Measurements from ENCODE around the gene PARD6A.

PARD6A gene

DNA sequence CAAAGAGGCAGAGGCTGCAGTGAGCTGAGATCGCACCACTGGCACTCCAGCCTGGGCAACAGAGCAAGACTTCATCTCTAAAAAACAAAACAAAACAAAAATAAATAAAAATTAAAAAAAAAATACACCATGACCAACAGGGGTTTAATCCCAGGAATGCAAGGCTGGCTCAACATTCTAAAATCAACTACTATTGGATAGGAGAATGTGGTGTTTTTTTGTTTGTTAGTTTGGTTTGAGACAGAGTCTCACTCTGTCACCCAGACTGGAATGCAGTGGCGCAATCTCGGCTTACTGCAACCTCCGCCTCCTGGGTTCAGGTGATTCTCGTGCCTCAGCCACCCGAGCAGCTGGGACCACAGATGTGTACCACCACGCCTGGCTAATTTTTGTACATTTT is 38.5 kb downstream of the PARD6A start (continued):
- TF ChIP-seq ZNF565 (CRISPR knock-in tag; conservative IDR thresholded peaks at IDR 0.05; ENCODE audit: low read depth), result no peak
- no peak for TF ChIP-seq ZFP30 (CRISPR knock-in tag; IDR thresholded peaks at IDR 0.05)
- no peak for TF ChIP-seq TCF4 (CRISPR knock-in tag; IDR thresholded peaks at IDR 0.05; ENCODE audit: borderline replicate concordance)

- TF ChIP-seq ZNF70 (CRISPR knock-in tag; IDR thresholded peaks at IDR 0.05) (no peak), SNAI2 (CRISPR knock-in tag; IDR thresholded peaks at IDR 0.05) (no peak), OSR1 (CRISPR knock-in tag; IDR thresholded peaks at IDR 0.05) (no peak), ZFP3 (CRISPR knock-in tag; IDR thresholded peaks at IDR 0.05) (no peak), ARNTL (CRISPR knock-in tag; IDR thresholded peaks at IDR 0.05; ENCODE audit: borderline replicate concordance, low read depth) (no peak), ZNF565 (CRISPR knock-in tag; conservative IDR thresholded peaks at IDR 0.05; ENCODE audit: low read depth) (no peak), ESRRG (CRISPR knock-in tag; IDR thresholded peaks at IDR 0.05) (no peak), CSDC2 (CRISPR knock-in tag; IDR thresholded peaks at IDR 0.05) (no peak), PATZ1 (CRISPR knock-in tag; IDR thresholded peaks at IDR 0.05; ENCODE audit: borderline replicate concordance) (no peak), POU6F1 (CRISPR knock-in tag; IDR thresholded peaks at IDR 0.05; ENCODE audit: borderline replicate concordance, low read depth) (no peak)
- TF ChIP-seq, protein P1, sequence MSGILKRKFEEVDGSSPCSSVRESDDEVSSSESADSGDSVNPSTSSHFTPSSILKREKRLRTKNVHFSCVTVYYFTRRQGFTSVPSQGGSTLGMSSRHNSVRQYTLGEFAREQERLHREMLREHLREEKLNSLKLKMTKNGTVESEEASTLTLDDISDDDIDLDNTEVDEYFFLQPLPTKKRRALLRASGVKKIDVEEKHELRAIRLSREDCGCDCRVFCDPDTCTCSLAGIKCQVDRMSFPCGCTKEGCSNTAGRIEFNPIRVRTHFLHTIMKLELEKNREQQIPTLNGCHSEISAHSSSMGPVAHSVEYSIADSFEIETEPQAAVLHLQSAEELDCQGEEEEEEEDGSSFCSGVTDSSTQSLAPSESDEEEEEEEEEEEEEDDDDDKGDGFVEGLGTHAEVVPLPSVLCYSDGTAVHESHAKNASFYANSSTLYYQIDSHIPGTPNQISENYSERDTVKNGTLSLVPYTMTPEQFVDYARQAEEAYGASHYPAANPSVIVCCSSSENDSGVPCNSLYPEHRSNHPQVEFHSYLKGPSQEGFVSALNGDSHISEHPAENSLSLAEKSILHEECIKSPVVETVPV (CRISPR knock-in tag; IDR thresholded peaks at IDR 0.05), result no peak
- TF ChIP-seq, protein P2, sequence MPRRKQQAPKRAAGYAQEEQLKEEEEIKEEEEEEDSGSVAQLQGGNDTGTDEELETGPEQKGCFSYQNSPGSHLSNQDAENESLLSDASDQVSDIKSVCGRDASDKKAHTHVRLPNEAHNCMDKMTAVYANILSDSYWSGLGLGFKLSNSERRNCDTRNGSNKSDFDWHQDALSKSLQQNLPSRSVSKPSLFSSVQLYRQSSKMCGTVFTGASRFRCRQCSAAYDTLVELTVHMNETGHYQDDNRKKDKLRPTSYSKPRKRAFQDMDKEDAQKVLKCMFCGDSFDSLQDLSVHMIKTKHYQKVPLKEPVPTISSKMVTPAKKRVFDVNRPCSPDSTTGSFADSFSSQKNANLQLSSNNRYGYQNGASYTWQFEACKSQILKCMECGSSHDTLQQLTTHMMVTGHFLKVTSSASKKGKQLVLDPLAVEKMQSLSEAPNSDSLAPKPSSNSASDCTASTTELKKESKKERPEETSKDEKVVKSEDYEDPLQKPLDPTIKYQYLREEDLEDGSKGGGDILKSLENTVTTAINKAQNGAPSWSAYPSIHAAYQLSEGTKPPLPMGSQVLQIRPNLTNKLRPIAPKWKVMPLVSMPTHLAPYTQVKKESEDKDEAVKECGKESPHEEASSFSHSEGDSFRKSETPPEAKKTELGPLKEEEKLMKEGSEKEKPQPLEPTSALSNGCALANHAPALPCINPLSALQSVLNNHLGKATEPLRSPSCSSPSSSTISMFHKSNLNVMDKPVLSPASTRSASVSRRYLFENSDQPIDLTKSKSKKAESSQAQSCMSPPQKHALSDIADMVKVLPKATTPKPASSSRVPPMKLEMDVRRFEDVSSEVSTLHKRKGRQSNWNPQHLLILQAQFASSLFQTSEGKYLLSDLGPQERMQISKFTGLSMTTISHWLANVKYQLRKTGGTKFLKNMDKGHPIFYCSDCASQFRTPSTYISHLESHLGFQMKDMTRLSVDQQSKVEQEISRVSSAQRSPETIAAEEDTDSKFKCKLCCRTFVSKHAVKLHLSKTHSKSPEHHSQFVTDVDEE (CRISPR knock-in tag; IDR thresholded peaks at IDR 0.05), result no peak
- ATAC-seq, result no peak
Measured at GRCh38 chr16:67701420-67701819, 40.7 kb downstream of the PARD6A start.

- no peak for ATAC-seq
- TF ChIP-seq TOX (CRISPR knock-in tag; IDR thresholded peaks at IDR 0.05; ENCODE audit: borderline replicate concordance), result no peak
- no peak for TF ChIP-seq GLIS3 (CRISPR knock-in tag; IDR thresholded peaks at IDR 0.05)
- no peak for TF ChIP-seq ZC3H10 (CRISPR knock-in tag; IDR thresholded peaks at IDR 0.05)
- TF ChIP-seq ARNTL (CRISPR knock-in tag; IDR thresholded peaks at IDR 0.05; ENCODE audit: borderline replicate concordance, low read depth), result no peak
- TF ChIP-seq, protein P1 (CRISPR knock-in tag; IDR thresholded peaks at IDR 0.05), result no peak
- TF ChIP-seq ISL1 (CRISPR knock-in tag; IDR thresholded peaks at IDR 0.05), result no peak
- TF ChIP-seq OSR1 (CRISPR knock-in tag; IDR thresholded peaks at IDR 0.05), result no peak
- no peak for TF ChIP-seq ESRRG (CRISPR knock-in tag; IDR thresholded peaks at IDR 0.05)
- no peak for TF ChIP-seq RARB (CRISPR knock-in tag; IDR thresholded peaks at IDR 0.05)
- TF ChIP-seq ZNF8 (CRISPR knock-in tag; IDR thresholded peaks at IDR 0.05), result no peak
- TF ChIP-seq TCF4 (CRISPR knock-in tag; IDR thresholded peaks at IDR 0.05; ENCODE audit: borderline replicate concordance), result no peak
- TF ChIP-seq BACH2 (CRISPR knock-in tag; IDR thresholded peaks at IDR 0.05; ENCODE audit: borderline replicate concordance), result no peak
- no peak for TF ChIP-seq CSDC2 (CRISPR knock-in tag; IDR thresholded peaks at IDR 0.05)
- TF ChIP-seq, protein P2 (CRISPR knock-in tag; IDR thresholded peaks at IDR 0.05), result no peak
- no peak for TF ChIP-seq ZNF565 (CRISPR knock-in tag; conservative IDR thresholded peaks at IDR 0.05; ENCODE audit: low read depth)
Measured at GRCh38 chr16:67702130-67702529, 41.4 kb downstream of the PARD6A start.

Data from SK-N-SH treated with all-trans-retinoic acid at 6 μM for 48 hours (cell line).